Heart left ventricle (tissue), 13 donors: Measurements from ENCODE around the gene MACROH2A2.

Source experiments
- POLR2A ChIP-seq, 2 donors: fragments of 450-650 bp; IDR thresholded peaks; one replicate each; pipeline ENCODE4 v1.6.1; 2017; ENCODE audit warnings: antibody characterized with exemption in 2 of 2, mild to moderate bottlenecking in 2 of 2, moderate library complexity in 2 of 2
- TF ChIP-seq, protein P1 (sequence below), 12 donors: fragments of 200-600 bp; sonication (generic) in 4 of 12; IDR thresholded peaks; one replicate each; pipeline versions ENCODE4 v1.5.0 to v1.8.0; 2018 to 2022; ENCODE audit warnings: antibody characterized with exemption in 12 of 12, mild to moderate bottlenecking in 5 of 12
- donor health status: ischemic (EF 13 %, LVEDD 7.1; RV severe dilation, severe dysfunction).
- donor health status: DM: no; HTN: yes; CAD: no.
- donor health status: DM: no; HTN: no; CAD: no.
- donor health status: ischemic (EF 25% LVEDD 6.9; RV normal size, moderate dysfunction).
- donor health status: ischemic (EF 25% LVEDD 5.7; RV mildly dilated, moderate dysfunction).
- donor health status: ischemic (EF 35%, LVEDD 5.7; RV mildly dilated, moderate dysfunction).
- donor health status: nonischemic (EF 11% LVEDD 7.7; RV severe dilation, severe dysfunction).
- donor health status: DM: yes; HTN: yes; CAD: no.
- donor health status: PGD.
- donor health status: ischemic (EF 29% LVEDD 5.4; RV normal size, mild dysfunction).
- donor health status: nonischemic (EF 23%, LVEDD 6.1; RV moderate dilation, normal function).

DNA sequence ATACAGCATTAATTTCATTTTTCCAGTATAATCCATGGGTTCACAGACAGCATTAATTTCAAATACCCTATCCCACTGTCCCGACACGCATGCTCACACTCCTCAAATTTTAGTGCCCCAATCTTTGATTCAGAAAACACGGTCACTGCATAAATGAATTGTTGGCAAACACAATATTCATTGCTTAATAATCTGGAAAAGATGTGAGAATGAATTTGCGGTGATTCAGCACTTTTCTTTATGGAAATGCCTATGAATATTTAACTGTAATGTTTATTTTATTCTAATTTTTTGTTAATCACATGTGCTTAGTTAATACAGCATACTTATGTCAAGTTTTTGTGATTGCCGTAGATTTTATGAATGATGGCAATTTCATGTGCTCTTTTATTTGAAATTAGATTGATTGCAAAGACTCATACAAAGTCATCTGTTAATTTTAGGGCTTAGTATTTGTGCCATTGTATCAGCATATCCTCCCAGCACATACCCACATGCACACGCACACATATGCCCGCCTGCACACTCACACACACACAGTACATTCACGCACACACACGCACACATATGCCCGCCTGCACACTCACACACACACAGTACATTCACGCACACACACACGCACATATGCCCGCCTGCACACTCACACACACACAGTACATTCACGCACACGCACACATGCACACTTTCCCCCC lies 35.1 kb downstream of the MACROH2A2 start:
- TF ChIP-seq, protein P1, sequence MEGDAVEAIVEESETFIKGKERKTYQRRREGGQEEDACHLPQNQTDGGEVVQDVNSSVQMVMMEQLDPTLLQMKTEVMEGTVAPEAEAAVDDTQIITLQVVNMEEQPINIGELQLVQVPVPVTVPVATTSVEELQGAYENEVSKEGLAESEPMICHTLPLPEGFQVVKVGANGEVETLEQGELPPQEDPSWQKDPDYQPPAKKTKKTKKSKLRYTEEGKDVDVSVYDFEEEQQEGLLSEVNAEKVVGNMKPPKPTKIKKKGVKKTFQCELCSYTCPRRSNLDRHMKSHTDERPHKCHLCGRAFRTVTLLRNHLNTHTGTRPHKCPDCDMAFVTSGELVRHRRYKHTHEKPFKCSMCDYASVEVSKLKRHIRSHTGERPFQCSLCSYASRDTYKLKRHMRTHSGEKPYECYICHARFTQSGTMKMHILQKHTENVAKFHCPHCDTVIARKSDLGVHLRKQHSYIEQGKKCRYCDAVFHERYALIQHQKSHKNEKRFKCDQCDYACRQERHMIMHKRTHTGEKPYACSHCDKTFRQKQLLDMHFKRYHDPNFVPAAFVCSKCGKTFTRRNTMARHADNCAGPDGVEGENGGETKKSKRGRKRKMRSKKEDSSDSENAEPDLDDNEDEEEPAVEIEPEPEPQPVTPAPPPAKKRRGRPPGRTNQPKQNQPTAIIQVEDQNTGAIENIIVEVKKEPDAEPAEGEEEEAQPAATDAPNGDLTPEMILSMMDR (IDR thresholded peaks at IDR 0.05), result no peak
- TF ChIP-seq POLR2A (IDR thresholded peaks at IDR 0.05), result no peak
